ENCODE data around the gene SLC15A3.
A peak's percentile ranks its signal among the peaks of the same experiment; 100 is the strongest.
"Not testable (repeated sequence)": the region's sequence is repeated elsewhere in the genome, so short reads cannot be mapped to it uniquely, and the experiment has no call there.

Gene SLC15A3

GRCh38 chr11:60913793-60914632 is 38.0 kb downstream of the SLC15A3 start, which contains the start of gene TMEM109:
TSS of gene TMEM109 (plus strand) at chr11:60914158. CDS start at chr11:60919694, 5,536 bp downstream.
- Histone ChIP-seq H3K36me3 (ENCODE audit: insufficient read depth, low read length) (no peaks in the 10 kb centered on the region; the same call in 1 of the 2 replicates), H3K9me3 (ENCODE audit: insufficient read depth, low read depth, low read length) (no peaks in the 10 kb centered on the region), H3K4me1 (ENCODE audit: insufficient read depth, low read length) (peaks cover 33% of the 10 kb centered on the region), H3K9ac (ENCODE audit: low read depth, low read length) (peak within 1 kb of the TSS; percentile 75), H3K27me3 (ENCODE audit: insufficient read depth, low read length) (peaks cover 17% of the 10 kb centered on the region), H3K27ac (ENCODE audit: low read depth, low read length) (peak within 1 kb of the TSS; percentile 71), H3K4me3 (ENCODE audit: low read length) (peak within 1 kb of the TSS; percentile 59)
- under 1% methylated on average over 69 of the region's 70 CpGs for WGBS

GRCh38 chr11:60912851-60913528 is 39.0 kb downstream of the SLC15A3 start:
- Histone ChIP-seq H3K4me3 (ENCODE audit: low read length) (peak overlapping the region; percentile 59), H3K9ac (ENCODE audit: low read depth, low read length) (peak overlapping the region; percentile 75), H3K36me3 (ENCODE audit: insufficient read depth, low read length) (no peaks in the 10 kb centered on the region; the same call in 1 of the 2 replicates), H3K27ac (ENCODE audit: low read depth, low read length) (peak overlapping the region; percentile 71; the same call in 1 of the 2 replicates), H3K9me3 (ENCODE audit: insufficient read depth, low read depth, low read length) (no peaks in the 10 kb centered on the region), H3K27me3 (ENCODE audit: insufficient read depth, low read length) (peaks cover 26% of the 10 kb centered on the region), H3K4me1 (ENCODE audit: insufficient read depth, low read length) (peaks cover 33% of the 10 kb centered on the region)
- 93% methylated on average over 22 of the region's 22 CpGs for WGBS

- 76% methylated on average over 12 of the region's 12 CpGs for WGBS
Observed at GRCh38 chr11:60912223-60912850, 39.6 kb downstream of the SLC15A3 start.

GRCh38 chr11:60910711-60911380 is 41.1 kb downstream of the SLC15A3 start:
- H3K27me3 ChIP-seq (ENCODE audit: insufficient read depth, low read length) = peaks cover 30% of the 10 kb centered on the region
- no peak overlapping the region for H3K27ac ChIP-seq (ENCODE audit: low read depth, low read length)
- 85% methylated on average over 5 of the region's 5 CpGs for WGBS
- H3K4me1 ChIP-seq (ENCODE audit: insufficient read depth, low read length) = peaks cover 21% of the 10 kb centered on the region; the same call in 1 of the 2 replicates
- no peak overlapping the region for H3K4me3 ChIP-seq (ENCODE audit: low read length)
- H3K9ac ChIP-seq (ENCODE audit: low read depth, low read length) = no peak overlapping the region
- H3K9me3 ChIP-seq (ENCODE audit: insufficient read depth, low read depth, low read length) = no peaks in the 10 kb centered on the region
- H3K36me3 ChIP-seq (ENCODE audit: insufficient read depth, low read length) = no peaks in the 10 kb centered on the region

More at GRCh38 chr11:60912223-60912850, 39.6 kb downstream of the SLC15A3 start:
- H3K36me3 ChIP-seq (ENCODE audit: insufficient read depth, low read length) = no peaks in the 10 kb centered on the region; the same call in 1 of the 2 replicates
- H3K9ac ChIP-seq (ENCODE audit: low read depth, low read length) = no peak overlapping the region
- H3K9me3 ChIP-seq (ENCODE audit: insufficient read depth, low read depth, low read length) = no peaks in the 10 kb centered on the region
- H3K4me1 ChIP-seq (ENCODE audit: insufficient read depth, low read length) = peaks cover 33% of the 10 kb centered on the region
- no peak overlapping the region for H3K4me3 ChIP-seq (ENCODE audit: low read length)
- H3K27me3 ChIP-seq (ENCODE audit: insufficient read depth, low read length) = peaks cover 30% of the 10 kb centered on the region
- H3K27ac ChIP-seq (ENCODE audit: low read depth, low read length) = no peak overlapping the region

GRCh38 chr11:60910281-60910687 is 41.7 kb downstream of the SLC15A3 start:
- peaks cover 30% of the 10 kb centered on the region for H3K27me3 ChIP-seq (ENCODE audit: insufficient read depth, low read length)
- H3K27ac ChIP-seq (ENCODE audit: low read depth, low read length) = no peak overlapping the region
- H3K36me3 ChIP-seq (ENCODE audit: insufficient read depth, low read length) = no peaks in the 10 kb centered on the region
- H3K9me3 ChIP-seq (ENCODE audit: insufficient read depth, low read depth, low read length) = no peaks in the 10 kb centered on the region
- peaks cover 21% of the 10 kb centered on the region; the same call in 1 of the 2 replicates for H3K4me1 ChIP-seq (ENCODE audit: insufficient read depth, low read length)
- H3K4me3 ChIP-seq (ENCODE audit: low read length) = no peak overlapping the region
- no peak overlapping the region for H3K9ac ChIP-seq (ENCODE audit: low read depth, low read length)
- 68% methylated on average over 3 of the region's 3 CpGs for WGBS

GRCh38 chr11:60909680-60910280 is 42.2 kb downstream of the SLC15A3 start:
- not testable (repeated sequence) for H3K27ac ChIP-seq (ENCODE audit: low read depth, low read length); H3K9me3 ChIP-seq (ENCODE audit: insufficient read depth, low read depth, low read length)
- peaks cover 22% of the 10 kb centered on the region for H3K4me1 ChIP-seq (ENCODE audit: insufficient read depth, low read length)

GRCh38 chr11:60908803-60909202 is 43.2 kb downstream of the SLC15A3 start:
- 40% methylated on average over 1 of the region's 1 CpG for WGBS
- Histone ChIP-seq H3K9ac (ENCODE audit: low read depth, low read length) (no peak overlapping the region), H3K9me3 (ENCODE audit: insufficient read depth, low read depth, low read length) (no peaks in the 10 kb centered on the region), H3K36me3 (ENCODE audit: insufficient read depth, low read length) (peaks cover 7% of the 10 kb centered on the region; the same call in 1 of the 2 replicates), H3K27me3 (ENCODE audit: insufficient read depth, low read length) (peaks cover 30% of the 10 kb centered on the region), H3K27ac (ENCODE audit: low read depth, low read length) (no peak overlapping the region), H3K4me3 (ENCODE audit: low read length) (no peak overlapping the region), H3K4me1 (ENCODE audit: insufficient read depth, low read length) (peaks cover 23% of the 10 kb centered on the region)

More at GRCh38 chr11:60909680-60910280, 42.2 kb downstream of the SLC15A3 start:
- H3K4me3 ChIP-seq (ENCODE audit: low read length); H3K36me3 ChIP-seq (ENCODE audit: insufficient read depth, low read length); H3K9ac ChIP-seq (ENCODE audit: low read depth, low read length): not testable (repeated sequence)
- 59% methylated on average over 3 of the region's 3 CpGs for WGBS
- peaks cover 30% of the 10 kb centered on the region for H3K27me3 ChIP-seq (ENCODE audit: insufficient read depth, low read length)

- H3K4me1 ChIP-seq (ENCODE audit: insufficient read depth, low read length) = peaks cover 8% of the 10 kb centered on the region
- H3K27me3 ChIP-seq (ENCODE audit: insufficient read depth, low read length) = peaks cover 30% of the 10 kb centered on the region
- WGBS = under 1% methylated on average over 75 of the region's 75 CpGs
- H3K27ac ChIP-seq (ENCODE audit: low read depth, low read length) = peak within 1 kb of the TSS; percentile 97
- peak within 1 kb of the TSS; percentile 95 for H3K4me3 ChIP-seq (ENCODE audit: low read length)
- peak within 1 kb of the TSS; percentile 93 for H3K9ac ChIP-seq (ENCODE audit: low read depth, low read length)
- H3K9me3 ChIP-seq (ENCODE audit: insufficient read depth, low read depth, low read length) = no peaks in the 10 kb centered on the region
- H3K36me3 ChIP-seq (ENCODE audit: insufficient read depth, low read length) = peaks cover 32% of the 10 kb centered on the region
Observed at GRCh38 chr11:60906132-60906972, 45.6 kb downstream of the SLC15A3 start, which contains the start of gene PRPF19. TSS of gene PRPF19 (minus strand) at chr11:60906585. CDS start at chr11:60906382, 203 bp downstream.

GRCh38 chr11:60905551-60906113 is 46.3 kb downstream of the SLC15A3 start:
- peaks cover 8% of the 10 kb centered on the region for H3K4me1 ChIP-seq (ENCODE audit: insufficient read depth, low read length)
- H3K9me3 ChIP-seq (ENCODE audit: insufficient read depth, low read depth, low read length) = no peaks in the 10 kb centered on the region
- H3K27ac ChIP-seq (ENCODE audit: low read depth, low read length) = peak overlapping the region; percentile 97
- H3K27me3 ChIP-seq (ENCODE audit: insufficient read depth, low read length) = peaks cover 24% of the 10 kb centered on the region; the same call in 1 of the 2 replicates
- peak overlapping the region; percentile 93 for H3K9ac ChIP-seq (ENCODE audit: low read depth, low read length)
- H3K4me3 ChIP-seq (ENCODE audit: low read length) = peak overlapping the region; percentile 95
- WGBS = 14% methylated on average over 16 of the region's 16 CpGs
- H3K36me3 ChIP-seq (ENCODE audit: insufficient read depth, low read length) = peaks cover 39% of the 10 kb centered on the region

Data from HUES64 (cell line).